Measurements from ENCODE around the gene DPP6. TPM values are rescaled to one million over a fixed set of nuclear protein-coding genes. Genes with fewer than 3 reads are reported as not detected.

Gene DPP6
- total RNA-seq, 1 experiment from 2014 or later: not detected

GRCh38 chr7:154720016-154720415 is 667.8 kb downstream of the DPP6 start:
- no TSS peak for BruUV-seq (replicated peaks)
- H3K4me1 ChIP-seq (ENCODE audit: insufficient read depth, low read length, poor library complexity, severe bottlenecking): no peaks in the 10 kb centered on the region
- CTCF ChIA-PET: no interaction called here
- no peak overlapping the region for H3K4me3 ChIP-seq (ENCODE audit: low read depth, low read length, poor library complexity, severe bottlenecking)
- TF ChIP-seq EZH2 (IDR thresholded peaks at IDR 0.05; ENCODE audit: borderline replicate concordance, low read depth, low read length, poor library complexity, severe bottlenecking) (no peak), CTCF (conservative IDR thresholded peaks at IDR 0.05; ENCODE audit: low read depth, low read length) (no peak)
- DNase-seq (ENCODE audit: low spot score): no peak
- POLR2A ChIA-PET (ENCODE audit: low non-redundant PET): no interaction called here
- H3K27ac ChIP-seq (ENCODE audit: low read depth, low read length, poor library complexity, severe bottlenecking): no peak overlapping the region
- no peaks in the 10 kb centered on the region for H3K36me3 ChIP-seq (ENCODE audit: insufficient read depth, low read length, poor library complexity, severe bottlenecking)
- intact Hi-C loops (cut with micrococcal nuclease; ENCODE audit: unreplicated experiment): no loop called here
- no peaks in the 10 kb centered on the region for H3K9me3 ChIP-seq (ENCODE audit: low read depth, low read length, poor library complexity, severe bottlenecking)
- H3K27me3 ChIP-seq (replicated peaks; ENCODE audit: insufficient read depth, low read depth, low read length, poor library complexity): no peaks in the 10 kb centered on the region

GRCh38 chr7:154721086-154721485 is 668.9 kb downstream of the DPP6 start:
- H3K36me3 ChIP-seq (ENCODE audit: insufficient read depth, low read length, poor library complexity, severe bottlenecking): no peaks in the 10 kb centered on the region
- no peak overlapping the region for H3K27ac ChIP-seq (ENCODE audit: low read depth, low read length, poor library complexity, severe bottlenecking)
- H3K27me3 ChIP-seq (replicated peaks; ENCODE audit: insufficient read depth, low read depth, low read length, poor library complexity): no peaks in the 10 kb centered on the region
- no peak for DNase-seq (ENCODE audit: low spot score)
- no TSS peak for BruUV-seq (replicated peaks)
- H3K4me3 ChIP-seq (ENCODE audit: low read depth, low read length, poor library complexity, severe bottlenecking): no peak overlapping the region
- ChIA-PET POLR2A (ENCODE audit: low non-redundant PET) (no interaction called here), CTCF (no interaction called here)
- H3K4me1 ChIP-seq (ENCODE audit: insufficient read depth, low read length, poor library complexity, severe bottlenecking): no peaks in the 10 kb centered on the region
- no peaks in the 10 kb centered on the region for H3K9me3 ChIP-seq (ENCODE audit: low read depth, low read length, poor library complexity, severe bottlenecking)
- intact Hi-C loops (cut with micrococcal nuclease; ENCODE audit: unreplicated experiment): no loop called here
- TF ChIP-seq CTCF (conservative IDR thresholded peaks at IDR 0.05; ENCODE audit: low read depth, low read length) (no peak), EZH2 (IDR thresholded peaks at IDR 0.05; ENCODE audit: borderline replicate concordance, low read depth, low read length, poor library complexity, severe bottlenecking) (no peak)

GRCh38 chr7:154726368-154726767 is 674.2 kb downstream of the DPP6 start:
- Histone ChIP-seq H3K4me1 (ENCODE audit: insufficient read depth, low read length, poor library complexity, severe bottlenecking) (no peaks in the 10 kb centered on the region), H3K27me3 (replicated peaks; ENCODE audit: insufficient read depth, low read depth, low read length, poor library complexity) (no peaks in the 10 kb centered on the region), H3K4me3 (ENCODE audit: low read depth, low read length, poor library complexity, severe bottlenecking) (no peak overlapping the region), H3K36me3 (ENCODE audit: insufficient read depth, low read length, poor library complexity, severe bottlenecking) (no peaks in the 10 kb centered on the region), H3K27ac (ENCODE audit: low read depth, low read length, poor library complexity, severe bottlenecking) (no peak overlapping the region), H3K9me3 (ENCODE audit: low read depth, low read length, poor library complexity, severe bottlenecking) (no peaks in the 10 kb centered on the region)
- DNase-seq (ENCODE audit: low spot score): no peak
- no TSS peak for BruUV-seq (replicated peaks)
- CTCF ChIA-PET: no interaction called here
- TF ChIP-seq CTCF (conservative IDR thresholded peaks at IDR 0.05; ENCODE audit: low read depth, low read length): no peak
- no peak for TF ChIP-seq EZH2 (IDR thresholded peaks at IDR 0.05; ENCODE audit: borderline replicate concordance, low read depth, low read length, poor library complexity, severe bottlenecking)
- POLR2A ChIA-PET (ENCODE audit: low non-redundant PET): no interaction called here
- intact Hi-C loops (cut with micrococcal nuclease; ENCODE audit: unreplicated experiment): no loop called here

Measured in A673 (cell line).